HepG2 (cell line): Measurements from ENCODE around the gene SLC16A3. TPM values are rescaled to one million over a fixed set of nuclear protein-coding genes. Genes with fewer than 3 reads are reported as not detected.
A peak's percentile ranks its signal among the peaks of the same experiment; 100 is the strongest.

Experiments
- FOXK2 ChIP-seq: fragments of 450-650 bp; IDR thresholded peaks from 2 replicates; pipeline ENCODE4 v1.6.1; 2016
- IRF9 ChIP-seq: sonication (generic); formaldehyde crosslinking; IDR thresholded peaks from 2 replicates; pipeline ENCODE4 v1.8.0; 2022; ENCODE audit warnings: missing genetic modification reagents, mild to moderate bottlenecking, borderline replicate concordance
- IRX3 ChIP-seq: sonication (generic); formaldehyde crosslinking; IDR thresholded peaks from 2 replicates; pipeline ENCODE4 v1.8.1; 2023; ENCODE audit warnings: mild to moderate bottlenecking, low read depth, missing genetic modification reagents, borderline replicate concordance
- KLF6 ChIP-seq: IDR thresholded peaks from 2 replicates; pipeline ENCODE4 v1.8.0; 2016; ENCODE audit warnings: missing biosample characterization, missing genetic modification reagents
- MBNL3 ChIP-seq: fragments of 250-450 bp; sonication (Bioruptor Pico); conservative IDR thresholded peaks from 2 replicates; pipeline ENCODE4 v1.8.0; 2022; ENCODE audit warnings: mild to moderate bottlenecking, inconsistent platforms
- MIER3 ChIP-seq: IDR thresholded peaks from 2 replicates; pipeline ENCODE4 v1.6.1; 2016; ENCODE audit warnings: missing compliant biosample characterization, borderline replicate concordance
- MYC ChIP-seq: sonication (generic); formaldehyde crosslinking; IDR thresholded peaks from 2 replicates; pipeline ENCODE4 v1.9.0; 2021; ENCODE audit warnings: missing genetic modification reagents, borderline replicate concordance
- NR2F6 ChIP-seq, 2 experiments: IDR thresholded peaks; 2 replicates each; pipeline ENCODE4 v1.6.1; 2016; ENCODE audit warnings: antibody characterized with exemption in 1 of 2, mild to moderate bottlenecking in 1 of 2
- SRSF1 ChIP-seq: fragments of 200-400 bp; formaldehyde crosslinking; optimal IDR thresholded peaks from 2 replicates; pipeline ENCODE3; 2017; ENCODE audit warnings: mild to moderate bottlenecking, low read depth, low read length, moderate library complexity
- TGIF2 ChIP-seq: IDR thresholded peaks from 2 replicates; pipeline ENCODE4 v1.6.1; 2016; ENCODE audit warnings: control low read depth, missing compliant biosample characterization
- TIGD3 ChIP-seq: sonication (generic); formaldehyde crosslinking; IDR thresholded peaks from 2 replicates; pipeline ENCODE4 v1.5.1; 2020; ENCODE audit warnings: mild to moderate bottlenecking, missing genetic modification reagents, borderline replicate concordance
- ZBTB21 ChIP-seq: sonication (generic); formaldehyde crosslinking; IDR thresholded peaks from 2 replicates; pipeline ENCODE4 v1.4.0; 2020; ENCODE audit warnings: missing genetic modification reagents
- ZNF264 ChIP-seq: sonication (generic); formaldehyde crosslinking; IDR thresholded peaks from 2 replicates; pipeline ENCODE4 v1.4.0; 2020; ENCODE audit warnings: missing genetic modification reagents
- ZNF432 ChIP-seq: sonication (generic); formaldehyde crosslinking; IDR thresholded peaks from 2 replicates; pipeline ENCODE4 v1.5.0; 2020; ENCODE audit warnings: missing genetic modification reagents, mild to moderate bottlenecking, borderline replicate concordance
- ZNF614 ChIP-seq: IDR thresholded peaks from 2 replicates; pipeline ENCODE4 v1.6.1; 2018; ENCODE audit warnings: missing biosample characterization, missing genetic modification reagents, inconsistent platforms, borderline replicate concordance
- polyA plus RNA-seq, 8 experiments: library from polyadenylated mRNA; depleted of rRNA in 3 of 8; stranded (reverse) in 7 of 8; unstranded in 1 of 8; fragments of >200 nt; fragmentation: Illumina TruSeq in 4 of 8; extraction: Trizol in 4 of 8; gene quantifications; 2 replicates each; pipeline versions ENCODE4 v1.2.1 to v1.2.3, GENCODE V29; 2011 to 2016; ENCODE audit warnings: low read depth in 4 of 8, missing spikeins in 1 of 8, mixed read lengths in 1 of 8; ENCODE audit not compliant: insufficient read depth in 1 of 8
- total RNA-seq, 5 experiments: library from RNA; depleted of rRNA; stranded (reverse); fragments of >200 nt; fragmentation: Illumina TruSeq; extraction: Trizol; gene quantifications; 2 replicates each; pipeline ENCODE4 v1.2.3, GENCODE V29; 2016; ENCODE audit warnings: low read depth in 1 of 5
- TF ChIP-seq, protein P1 (sequence below): sonication (generic); formaldehyde crosslinking; IDR thresholded peaks from 2 replicates; pipeline ENCODE4 v1.5.1; 2020; ENCODE audit warnings: missing genetic modification reagents, mild to moderate bottlenecking, borderline replicate concordance
- TF ChIP-seq, protein P2 (sequence below): IDR thresholded peaks from 2 replicates; pipeline ENCODE4 v1.6.1; 2016; ENCODE audit warnings: mild to moderate bottlenecking, missing biosample characterization, missing genetic modification reagents
- TF ChIP-seq, protein P3 (sequence below): sonication (generic); formaldehyde crosslinking; IDR thresholded peaks from 2 replicates; pipeline ENCODE4 v1.8.0; 2022; ENCODE audit warnings: mild to moderate bottlenecking, missing genetic modification reagents, moderate library complexity
- TF ChIP-seq, protein P4 (sequence below): sonication (generic); formaldehyde crosslinking; IDR thresholded peaks from 2 replicates; pipeline ENCODE4 v1.4.0; 2020; ENCODE audit warnings: mild to moderate bottlenecking, missing genetic modification reagents

SLC16A3 gene
- total and polyA plus RNA-seq, 2 of the 13 experiments (the other 11 are each of a cell fraction or from before 2014, with no cell fraction given), result 242 to 349 TPM

DNA sequence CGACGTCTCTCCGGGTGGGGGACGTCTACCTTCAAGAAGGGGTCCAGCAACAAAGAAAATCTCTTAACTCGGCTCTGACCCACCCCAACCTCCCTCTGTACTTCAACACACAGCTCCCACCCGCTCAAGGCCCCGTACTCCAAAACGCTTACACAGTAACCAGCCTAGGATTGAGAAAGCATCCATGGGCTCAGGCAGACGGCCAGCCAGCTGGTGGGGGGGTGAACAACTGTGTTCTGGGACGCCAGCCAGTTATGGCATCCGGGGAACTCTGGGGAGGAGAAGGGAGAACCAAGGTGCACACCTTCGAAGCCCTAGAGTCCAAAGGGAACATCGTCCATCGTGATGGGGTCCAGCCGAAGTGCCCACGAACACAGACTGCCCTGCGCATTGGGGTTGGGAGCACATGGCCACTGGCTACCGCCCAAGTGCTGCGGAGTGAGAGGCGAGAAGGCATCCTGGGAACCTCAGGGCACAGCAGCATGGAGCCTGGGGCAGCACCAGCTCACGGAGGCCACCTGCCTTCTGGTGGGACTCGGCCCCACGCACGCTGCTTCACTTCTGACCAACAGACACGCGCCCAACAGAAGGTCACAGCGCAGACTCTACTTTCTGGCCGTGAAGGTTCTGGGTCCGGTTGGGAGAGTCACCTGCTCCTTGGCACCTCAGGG, 14.3 kb downstream of the SLC16A3 start (continued):
- TF ChIP-seq, protein P1, sequence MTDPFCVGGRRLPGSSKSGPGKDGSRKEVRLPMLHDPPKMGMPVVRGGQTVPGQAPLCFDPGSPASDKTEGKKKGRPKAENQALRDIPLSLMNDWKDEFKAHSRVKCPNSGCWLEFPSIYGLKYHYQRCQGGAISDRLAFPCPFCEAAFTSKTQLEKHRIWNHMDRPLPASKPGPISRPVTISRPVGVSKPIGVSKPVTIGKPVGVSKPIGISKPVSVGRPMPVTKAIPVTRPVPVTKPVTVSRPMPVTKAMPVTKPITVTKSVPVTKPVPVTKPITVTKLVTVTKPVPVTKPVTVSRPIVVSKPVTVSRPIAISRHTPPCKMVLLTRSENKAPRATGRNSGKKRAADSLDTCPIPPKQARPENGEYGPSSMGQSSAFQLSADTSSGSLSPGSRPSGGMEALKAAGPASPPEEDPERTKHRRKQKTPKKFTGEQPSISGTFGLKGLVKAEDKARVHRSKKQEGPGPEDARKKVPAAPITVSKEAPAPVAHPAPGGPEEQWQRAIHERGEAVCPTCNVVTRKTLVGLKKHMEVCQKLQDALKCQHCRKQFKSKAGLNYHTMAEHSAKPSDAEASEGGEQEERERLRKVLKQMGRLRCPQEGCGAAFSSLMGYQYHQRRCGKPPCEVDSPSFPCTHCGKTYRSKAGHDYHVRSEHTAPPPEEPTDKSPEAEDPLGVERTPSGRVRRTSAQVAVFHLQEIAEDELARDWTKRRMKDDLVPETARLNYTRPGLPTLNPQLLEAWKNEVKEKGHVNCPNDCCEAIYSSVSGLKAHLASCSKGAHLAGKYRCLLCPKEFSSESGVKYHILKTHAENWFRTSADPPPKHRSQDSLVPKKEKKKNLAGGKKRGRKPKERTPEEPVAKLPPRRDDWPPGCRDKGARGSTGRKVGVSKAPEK (CRISPR knock-in tag), result no peak; the same call in 1 of the 2 replicates
- TF ChIP-seq FOXK2, result no peak
- TF ChIP-seq ZNF614, result no peak
- TF ChIP-seq IRF9 (CRISPR knock-in tag), result peak; percentile 69; the same call in 1 of the 2 replicates
- TF ChIP-seq MIER3 (CRISPR knock-in tag), result peak; percentile 55; the same call in 1 of the 2 replicates
- TF ChIP-seq, protein P2, sequence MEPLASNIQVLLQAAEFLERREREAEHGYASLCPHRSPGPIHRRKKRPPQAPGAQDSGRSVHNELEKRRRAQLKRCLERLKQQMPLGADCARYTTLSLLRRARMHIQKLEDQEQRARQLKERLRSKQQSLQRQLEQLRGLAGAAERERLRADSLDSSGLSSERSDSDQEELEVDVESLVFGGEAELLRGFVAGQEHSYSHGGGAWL (CRISPR knock-in tag), result no peak
- 0 out of 2 replicates have a peak, but pooled peaks have one; percentile 56 for TF ChIP-seq IRX3 (CRISPR knock-in tag)
- peak; percentile 76; the same call in 1 of the 2 replicates for TF ChIP-seq TIGD3 (CRISPR knock-in tag)
- no peak for TF ChIP-seq NR2F6 (IDR thresholded peaks at IDR 0.05)
- 0 out of 2 replicates have a peak, but pooled peaks have one; percentile 28 for TF ChIP-seq NR2F6 (CRISPR knock-in tag; IDR thresholded peaks at IDR 0.05)
- TF ChIP-seq ZBTB21 (CRISPR knock-in tag), result no peak
- TF ChIP-seq, protein P3, sequence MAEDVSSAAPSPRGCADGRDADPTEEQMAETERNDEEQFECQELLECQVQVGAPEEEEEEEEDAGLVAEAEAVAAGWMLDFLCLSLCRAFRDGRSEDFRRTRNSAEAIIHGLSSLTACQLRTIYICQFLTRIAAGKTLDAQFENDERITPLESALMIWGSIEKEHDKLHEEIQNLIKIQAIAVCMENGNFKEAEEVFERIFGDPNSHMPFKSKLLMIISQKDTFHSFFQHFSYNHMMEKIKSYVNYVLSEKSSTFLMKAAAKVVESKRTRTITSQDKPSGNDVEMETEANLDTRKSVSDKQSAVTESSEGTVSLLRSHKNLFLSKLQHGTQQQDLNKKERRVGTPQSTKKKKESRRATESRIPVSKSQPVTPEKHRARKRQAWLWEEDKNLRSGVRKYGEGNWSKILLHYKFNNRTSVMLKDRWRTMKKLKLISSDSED (CRISPR knock-in tag), result no peak
- TF ChIP-seq ZNF264, result no peak
- no peak for TF ChIP-seq MBNL3 (CRISPR knock-in tag)
- TF ChIP-seq KLF6 (CRISPR knock-in tag), result no peak
- peak; percentile 91 for TF ChIP-seq SRSF1
- no peak for TF ChIP-seq ZNF432 (CRISPR knock-in tag)
- no peak; the same call in 1 of the 2 replicates for TF ChIP-seq TGIF2
- TF ChIP-seq, protein P4, sequence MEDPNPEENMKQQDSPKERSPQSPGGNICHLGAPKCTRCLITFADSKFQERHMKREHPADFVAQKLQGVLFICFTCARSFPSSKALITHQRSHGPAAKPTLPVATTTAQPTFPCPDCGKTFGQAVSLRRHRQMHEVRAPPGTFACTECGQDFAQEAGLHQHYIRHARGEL (CRISPR knock-in tag), result 0 out of 2 replicates have a peak, but pooled peaks have one; percentile 74
- TF ChIP-seq MYC (CRISPR knock-in tag), result peak; percentile 68; the same call in 1 of the 2 replicates
